GM10847 (cell line): ENCODE measurements around the gene CDH6.

Experiments used
- POLR2A ChIP-seq: IDR thresholded peaks from 2 replicates; pipeline ENCODE4 v1.6.1; 2011; ENCODE audit not compliant: insufficient read length; ENCODE audit errors: extremely low read depth

CDH6 gene

DNA sequence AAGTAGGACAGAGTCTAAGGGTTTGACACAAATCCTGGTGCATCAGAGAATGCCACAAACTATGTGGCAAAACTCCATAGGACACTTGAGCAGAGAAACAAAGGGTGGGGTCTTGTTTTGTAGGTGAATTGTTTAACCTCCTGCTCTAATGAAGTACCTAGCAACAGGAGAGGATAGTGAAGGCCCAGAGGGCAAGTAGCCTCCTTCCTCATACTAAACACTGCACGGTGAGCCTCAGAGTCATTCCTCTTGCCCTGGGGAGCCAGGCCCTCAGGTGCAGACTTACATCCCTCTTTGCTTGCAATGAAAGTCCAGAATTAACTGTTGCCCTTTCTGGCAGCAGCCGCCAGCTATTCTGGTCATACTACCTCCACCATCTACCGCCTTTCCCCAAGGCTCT, 172.3 kb downstream of the CDH6 start:
- no peak for TF ChIP-seq POLR2A

DNA sequence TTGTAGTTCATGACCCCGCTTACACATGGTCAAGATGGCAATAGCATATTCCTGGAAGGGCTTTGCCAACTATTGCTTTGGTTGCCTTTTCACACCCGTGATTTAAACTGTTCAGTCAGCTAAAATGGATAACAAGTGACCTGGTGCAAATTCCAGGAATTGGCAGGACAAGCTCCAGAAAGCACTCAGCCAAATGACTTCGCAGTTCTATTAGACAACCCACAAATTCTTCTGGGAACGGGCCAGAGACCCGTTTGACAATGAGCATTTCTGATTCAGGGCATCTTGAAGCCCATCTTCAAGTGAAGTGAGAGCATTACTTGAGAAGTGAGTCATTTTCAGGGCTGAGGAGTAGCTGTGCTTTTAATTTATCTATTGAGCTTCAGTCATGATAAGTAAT, 173.5 kb downstream of the CDH6 start:
- TF ChIP-seq POLR2A: no peak

DNA sequence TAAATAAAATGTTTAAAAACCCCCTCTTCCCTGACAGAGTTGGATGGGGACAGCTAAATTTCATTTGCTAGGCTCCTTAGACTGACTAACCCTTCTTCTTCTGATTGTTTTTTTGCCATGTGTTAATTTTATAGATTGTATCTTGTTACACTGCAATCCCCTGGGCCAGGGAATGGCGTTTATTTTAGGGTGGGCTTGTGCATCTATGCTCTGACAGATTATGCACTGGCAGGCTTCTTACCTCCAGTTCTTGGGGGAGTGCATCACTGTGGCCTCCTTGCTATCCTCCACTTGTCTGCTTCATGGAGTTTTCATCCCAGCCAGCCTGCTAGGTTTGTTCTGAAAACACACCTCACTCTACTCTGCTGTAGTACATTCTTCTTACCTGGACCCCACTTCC, 178.6 kb downstream of the CDH6 start:
- TF ChIP-seq POLR2A: no peak

DNA sequence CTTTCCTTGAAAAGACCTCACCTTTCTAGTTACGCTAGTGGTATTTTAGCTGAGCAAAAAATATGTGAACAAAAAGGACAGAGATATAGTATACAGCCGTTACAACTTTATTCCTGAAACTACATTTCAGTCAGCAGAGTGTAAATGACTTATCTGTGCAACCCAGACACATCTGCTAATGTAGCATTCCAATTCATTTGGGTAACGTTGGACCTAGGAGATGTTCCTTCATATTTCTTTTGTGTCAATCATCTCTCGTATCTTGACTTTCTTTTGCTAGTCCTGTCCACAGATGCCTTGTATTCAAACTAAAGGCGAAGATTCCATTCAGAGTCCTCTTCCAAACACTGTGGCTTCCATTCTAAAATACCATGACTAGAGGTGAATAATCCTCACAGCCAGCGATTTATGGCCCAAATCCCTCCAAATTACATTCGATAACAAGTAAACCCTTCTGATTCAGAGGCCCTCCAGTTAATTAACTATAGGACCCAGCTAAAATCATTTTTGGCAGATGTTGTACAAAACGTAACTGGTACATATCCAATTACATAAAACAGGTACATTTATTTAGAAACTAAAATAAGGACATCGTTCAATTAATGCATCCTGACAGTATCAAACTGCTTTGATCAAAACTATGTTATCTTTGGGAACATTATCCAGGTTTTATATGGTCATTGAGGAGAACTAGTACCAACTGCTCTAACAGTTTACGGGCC, 182.7 kb downstream of the CDH6 start:
- TF ChIP-seq POLR2A: no peak

DNA sequence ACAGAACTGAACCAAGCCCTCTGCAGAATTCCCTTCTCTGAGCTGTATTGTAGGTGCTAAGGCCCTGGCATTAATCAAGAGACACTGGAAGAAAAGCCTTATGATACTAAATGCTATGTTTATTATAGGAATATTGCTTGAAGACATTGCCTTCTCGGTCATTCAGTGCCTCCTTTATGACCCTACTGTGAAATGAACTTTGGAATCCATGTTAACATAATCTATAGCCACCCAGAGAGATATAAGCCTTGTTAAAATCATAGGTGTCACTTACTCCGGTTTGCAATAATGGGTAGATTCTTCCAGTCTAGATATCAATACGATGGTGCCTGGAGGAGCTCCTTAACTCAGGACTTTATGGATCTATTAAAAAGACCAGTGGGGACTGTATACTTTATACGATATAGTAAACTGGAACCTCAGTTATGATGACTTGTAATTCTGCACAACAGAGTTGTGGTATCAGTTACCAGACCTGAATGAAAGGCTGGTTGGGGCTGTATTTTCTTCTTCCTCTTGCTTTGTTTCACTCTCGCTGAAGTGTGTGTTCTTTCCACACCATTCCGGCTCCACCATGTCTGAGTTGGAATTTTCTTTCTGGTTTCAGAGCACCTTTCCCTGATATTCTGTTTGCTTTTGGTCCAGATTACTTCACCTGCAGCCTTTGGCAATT, 183.9 kb downstream of the CDH6 start:
- TF ChIP-seq POLR2A: no peak

DNA sequence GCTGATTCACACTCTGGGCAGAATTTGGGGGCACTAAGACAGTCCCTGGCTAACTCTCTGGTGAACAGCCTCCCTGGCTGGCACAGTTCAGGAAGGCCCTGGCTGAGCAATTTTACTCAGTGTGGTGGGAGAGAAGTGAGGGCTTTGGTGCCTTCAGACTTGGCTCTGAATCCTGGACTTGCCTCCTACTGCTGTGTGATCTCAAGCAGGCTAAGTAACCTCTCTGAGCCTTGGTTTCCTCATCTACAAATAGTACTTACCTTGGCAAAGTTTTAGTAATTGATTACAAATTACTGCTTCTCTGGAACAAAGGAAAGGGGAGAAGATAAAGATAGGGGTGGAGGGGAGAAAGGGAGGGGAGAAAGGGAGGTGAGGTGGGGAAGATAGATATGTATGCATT, 184.7 kb downstream of the CDH6 start:
- no peak for TF ChIP-seq POLR2A
